HG03066 (cell line): ENCODE results near the gene SLC9A3.
"Not testable (repeated sequence)": the region's sequence is repeated elsewhere in the genome, so short reads cannot be mapped to it uniquely, and the experiment has no call there.

Source experiments
- ATAC-seq: cut with Tn5 transposase; IDR thresholded peaks from one replicate; pipeline ENCODE4 v1.9.1; 2021; ENCODE audit warnings: low read depth; ENCODE audit not compliant: unreplicated experiment

SLC9A3 gene

GRCh38 chr5:524234-524972 is at the start of gene SLC9A3:
Gene SLC9A3, minus strand, starts transcription at chr5:524449.
- no peak for ATAC-seq

- no peak for ATAC-seq
Measured at GRCh38 chr5:573976-574375, 49.7 kb upstream of the SLC9A3 start.

GRCh38 chr5:573206-573605 is 49.0 kb upstream of the SLC9A3 start:
- no peak for ATAC-seq

GRCh38 chr5:572398-573019 is 48.3 kb upstream of the SLC9A3 start:
- ATAC-seq, result no peak

- ATAC-seq, result no peak
Measured at GRCh38 chr5:571791-572190, 47.5 kb upstream of the SLC9A3 start.

GRCh38 chr5:570886-571285 is 46.6 kb upstream of the SLC9A3 start:
- no peak for ATAC-seq

GRCh38 chr5:570446-570845 is 46.2 kb upstream of the SLC9A3 start:
- no peak for ATAC-seq

- ATAC-seq, result no peak
Measured at GRCh38 chr5:569868-570361, 45.7 kb upstream of the SLC9A3 start.

GRCh38 chr5:569358-569867 is 45.2 kb upstream of the SLC9A3 start:
- ATAC-seq, result no peak

- ATAC-seq, result no peak
Measured at GRCh38 chr5:568809-569208, 44.6 kb upstream of the SLC9A3 start.

- ATAC-seq, result no peak
Measured at GRCh38 chr5:568061-568781, 44.0 kb upstream of the SLC9A3 start.

- ATAC-seq, result no peak
Measured at GRCh38 chr5:567664-568060, 43.4 kb upstream of the SLC9A3 start.

- ATAC-seq, result no peak
Measured at GRCh38 chr5:566636-567309, 42.5 kb upstream of the SLC9A3 start.

GRCh38 chr5:565782-566440 is 41.7 kb upstream of the SLC9A3 start:
- no peak for ATAC-seq

- no peak for ATAC-seq
Measured at GRCh38 chr5:561408-561807, 37.2 kb upstream of the SLC9A3 start.

GRCh38 chr5:560792-561166 is 36.5 kb upstream of the SLC9A3 start:
- ATAC-seq, result no peak

GRCh38 chr5:558871-559503 is 34.7 kb upstream of the SLC9A3 start:
- no peak for ATAC-seq

GRCh38 chr5:558326-558725 is 34.1 kb upstream of the SLC9A3 start:
- ATAC-seq, result no peak

GRCh38 chr5:557917-558316 is 33.7 kb upstream of the SLC9A3 start:
- not testable (repeated sequence) for ATAC-seq

- no peak for ATAC-seq
Measured at GRCh38 chr5:556909-557441, 32.7 kb upstream of the SLC9A3 start.
